K562 (cell line): ENCODE data around the gene MMP23B. TPM values are rescaled to one million over a fixed set of nuclear protein-coding genes. Genes with fewer than 3 reads are reported as not detected.

Experiments used
- ARHGAP35 ChIP-seq: fragments of 450-650 bp; IDR thresholded peaks from 2 replicates; pipeline ENCODE4 v1.6.1; 2018; ENCODE audit not compliant: partially characterized antibody
- ARID1B ChIP-seq: fragments of 450-650 bp; IDR thresholded peaks from 2 replicates; pipeline ENCODE4 v1.6.1; 2016; ENCODE audit warnings: antibody characterized with exemption, mild to moderate bottlenecking, inconsistent platforms
- BRF1 ChIP-seq: IDR thresholded peaks from 3 replicates; pipeline ENCODE4 v1.6.1; 2011; ENCODE audit warnings: borderline replicate concordance, mild to moderate bottlenecking; ENCODE audit not compliant: insufficient read length; ENCODE audit errors: extremely low read depth
- DPF2 ChIP-seq: fragments of 450-650 bp; IDR thresholded peaks from 2 replicates; pipeline ENCODE4 v1.6.1; 2016
- ELF2 ChIP-seq: fragments of 250-450 bp; sonication (Bioruptor Pico); IDR thresholded peaks from 2 replicates; pipeline ENCODE4 v1.5.0; 2021; ENCODE audit warnings: mild to moderate bottlenecking
- FOXJ2 ChIP-seq: fragments of 200-800 bp; sonication (Bioruptor generic); IDR thresholded peaks from 2 replicates; pipeline ENCODE4 v1.6.1; 2016; ENCODE audit warnings: missing genetic modification characterization, missing compliant biosample characterization
- HNRNPLL ChIP-seq: fragments of 200-400 bp; formaldehyde crosslinking; IDR thresholded peaks from 2 replicates; pipeline ENCODE4 v1.6.1; 2017; ENCODE audit warnings: low read length, low read depth, mild to moderate bottlenecking; ENCODE audit not compliant: poor library complexity, severe bottlenecking
- KAT8 ChIP-seq: fragments of 450-650 bp; IDR thresholded peaks from 2 replicates; pipeline ENCODE4 v1.6.1; 2016; ENCODE audit warnings: low read depth, mild to moderate bottlenecking
- NFIX ChIP-seq: fragments of 250-450 bp; sonication (Bioruptor Pico); IDR thresholded peaks from 2 replicates; pipeline ENCODE4 v1.4.0; 2020; ENCODE audit warnings: low read depth, mild to moderate bottlenecking, moderate library complexity
- PRPF4 ChIP-seq: fragments of 200-400 bp; formaldehyde crosslinking; IDR thresholded peaks from one replicate; pipeline ENCODE4 v1.6.1; 2017; ENCODE audit warnings: low read length, low read depth, mild to moderate bottlenecking; ENCODE audit not compliant: insufficient read depth, poor library complexity, severe bottlenecking
- RBFOX2 ChIP-seq: fragments of 200-400 bp; formaldehyde crosslinking; IDR thresholded peaks from 2 replicates; pipeline ENCODE4 v1.6.1; 2017; ENCODE audit warnings: low read depth, mild to moderate bottlenecking, low read length, moderate library complexity
- RBM15 ChIP-seq: fragments of 200-400 bp; formaldehyde crosslinking; IDR thresholded peaks from 2 replicates; pipeline ENCODE4 v1.6.1; 2018; ENCODE audit warnings: mild to moderate bottlenecking, low read length, moderate library complexity; ENCODE audit not compliant: insufficient read depth
- SIX5 ChIP-seq, 2 experiments: IDR thresholded peaks; 2 replicates each; pipeline ENCODE4 v1.6.1; 2011; ENCODE audit warnings: low read length in 2 of 2, borderline replicate concordance in 1 of 2, low read depth in 1 of 2, mild to moderate bottlenecking in 1 of 2, moderate library complexity in 1 of 2; ENCODE audit not compliant: insufficient read depth in 1 of 2
- SMC3 ChIP-seq: conservative IDR thresholded peaks from 2 replicates; pipeline ENCODE4 v1.6.1; 2011; ENCODE audit warnings: low read depth, low read length, improper control_type of control experiment; ENCODE audit not compliant: insufficient read depth
- TBL1XR1 ChIP-seq, 2 experiments: IDR thresholded peaks; 2 replicates each; pipeline ENCODE4 v1.6.1; 2012; ENCODE audit warnings: improper control_type of control experiment in 2 of 2, low read length in 2 of 2, mild to moderate bottlenecking in 1 of 2
- TCF3 ChIP-seq: sonication (generic); formaldehyde crosslinking; IDR thresholded peaks from 2 replicates; pipeline ENCODE4 v1.4.0; 2020; ENCODE audit warnings: mild to moderate bottlenecking, missing genetic modification reagents
- TSC22D4 ChIP-seq: fragments of 450-650 bp; IDR thresholded peaks from 2 replicates; pipeline ENCODE4 v1.6.1; 2016; ENCODE audit warnings: missing genetic modification characterization, missing biosample characterization, control low read depth
- ZBED1 ChIP-seq: IDR thresholded peaks from 2 replicates; pipeline ENCODE4 v1.6.1; 2014
- ZBTB7A ChIP-seq: IDR thresholded peaks from 2 replicates; pipeline ENCODE4 v1.6.1; 2011; ENCODE audit warnings: low read depth, mild to moderate bottlenecking, low read length, moderate library complexity, borderline replicate concordance; ENCODE audit not compliant: control insufficient read depth
- ZEB2 ChIP-seq: fragments of 450-650 bp; IDR thresholded peaks from 2 replicates; pipeline ENCODE4 v1.6.1; 2016
- ZNF24 ChIP-seq: fragments of 450-650 bp; IDR thresholded peaks from 2 replicates; pipeline ENCODE4 v1.6.1; 2016
- ZNF384 ChIP-seq: IDR thresholded peaks from 2 replicates; pipeline ENCODE4 v1.6.1; 2012; ENCODE audit warnings: low read depth, low read length, improper control_type of control experiment
- polyA plus RNA-seq, 8 experiments: library from polyadenylated mRNA; depleted of rRNA in 4 of 8; stranded (reverse) in 5 of 8; unstranded in 3 of 8; fragments of >200 nt; fragmentation: Nextera tagmentation in 2 of 8; fragmentation: Illumina TruSeq in 1 of 8; extraction: Ambion mirVana in 2 of 8; extraction: Trizol in 1 of 8; gene quantifications; 2 replicates each; pipeline versions ENCODE4 v1.2.1 to v1.2.3, GENCODE V29; 2011 to 2014; ENCODE audit warnings: inconsistent platforms in 1 of 8, missing spikeins in 1 of 8
- total RNA-seq, 7 experiments: library from RNA; depleted of rRNA in 6 of 7; stranded (reverse); fragments of >200 nt in 6 of 7; fragmentation: Illumina TruSeq in 2 of 7; extraction: Trizol in 2 of 7; gene quantifications; 2 replicates each; pipeline versions ENCODE4 v1.2.1 to v1.2.3, GENCODE V29; 2011 to 2021; ENCODE audit warnings: low replicate concordance in 1 of 7
- TF ChIP-seq, protein P1 (sequence below): conservative IDR thresholded peaks from 2 replicates; pipeline ENCODE4 v1.6.1; 2011; ENCODE audit warnings: low read depth, mild to moderate bottlenecking, low read length; ENCODE audit not compliant: control insufficient read depth
- TF ChIP-seq, protein P2 (sequence below): IDR thresholded peaks from 2 replicates; pipeline ENCODE4 v1.6.1; 2011; ENCODE audit warnings: borderline replicate concordance, low read depth, mild to moderate bottlenecking, moderate library complexity, low read length; ENCODE audit not compliant: insufficient read depth, poor library complexity, severe bottlenecking
- TF ChIP-seq, protein P3 (sequence below): fragments of 450-650 bp; formaldehyde crosslinking; IDR thresholded peaks from 2 replicates; pipeline ENCODE4 v1.4.0; 2022; ENCODE audit warnings: missing genetic modification characterization

The MMP23B gene
- total and polyA plus RNA-seq, 9 of the 15 experiments (the other 6 are each of a cell fraction or from before 2014, with no cell fraction given), result 0.28 to 1.2 (median 0.41) TPM; not detected in 5

DNA sequence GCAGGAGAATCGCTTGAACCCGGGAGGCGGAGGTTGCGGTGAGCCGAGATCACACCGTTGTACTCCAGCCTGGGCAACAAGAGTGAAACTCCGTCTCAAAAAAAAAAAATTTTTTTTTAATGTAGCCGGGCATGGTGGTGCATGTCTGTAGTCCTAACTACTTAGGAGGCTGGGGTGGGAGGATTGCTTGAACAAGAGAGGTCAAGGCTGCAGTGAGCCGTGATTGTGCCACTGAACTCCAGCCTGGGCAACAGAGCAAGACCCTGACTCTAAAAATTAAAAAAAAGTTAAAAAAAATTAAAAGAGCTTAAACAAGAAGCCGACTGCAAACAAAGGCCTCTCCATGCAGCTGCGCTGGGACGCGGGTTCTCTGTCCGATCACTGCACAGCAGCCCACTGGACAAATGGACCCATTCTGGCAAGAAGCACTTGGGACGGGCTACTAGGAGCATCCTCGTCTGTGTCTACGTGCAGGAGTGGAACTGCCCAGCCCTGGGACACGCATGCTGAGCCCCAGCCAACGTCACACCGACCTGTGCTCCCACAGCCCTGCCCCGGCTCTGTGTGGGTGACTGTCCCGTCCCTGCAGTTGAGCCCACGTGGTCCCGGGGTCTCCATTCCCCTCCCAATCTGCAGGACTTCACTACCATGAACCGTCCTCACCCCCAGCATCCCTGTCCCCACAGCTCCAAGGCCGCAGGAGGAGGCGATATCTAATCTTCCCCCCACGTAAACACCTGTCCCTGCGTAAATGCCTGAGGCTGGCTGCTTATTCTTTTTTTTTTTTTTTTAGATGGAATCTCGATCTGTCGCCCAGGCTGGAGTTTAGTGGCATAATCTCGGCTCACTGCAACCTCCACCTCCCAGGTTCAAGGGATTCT is 48.3 kb downstream of the MMP23B start (continued):
- TF ChIP-seq TBL1XR1 (IDR thresholded peaks at IDR 0.05; ENCODE audit: low read length in 2 of 2), result no peak
- peak; percentile 44 for TF ChIP-seq ARID1B
- no peak for TF ChIP-seq PRPF4
- TF ChIP-seq, protein P1, sequence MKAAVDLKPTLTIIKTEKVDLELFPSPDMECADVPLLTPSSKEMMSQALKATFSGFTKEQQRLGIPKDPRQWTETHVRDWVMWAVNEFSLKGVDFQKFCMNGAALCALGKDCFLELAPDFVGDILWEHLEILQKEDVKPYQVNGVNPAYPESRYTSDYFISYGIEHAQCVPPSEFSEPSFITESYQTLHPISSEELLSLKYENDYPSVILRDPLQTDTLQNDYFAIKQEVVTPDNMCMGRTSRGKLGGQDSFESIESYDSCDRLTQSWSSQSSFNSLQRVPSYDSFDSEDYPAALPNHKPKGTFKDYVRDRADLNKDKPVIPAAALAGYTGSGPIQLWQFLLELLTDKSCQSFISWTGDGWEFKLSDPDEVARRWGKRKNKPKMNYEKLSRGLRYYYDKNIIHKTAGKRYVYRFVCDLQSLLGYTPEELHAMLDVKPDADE, result no peak
- TF ChIP-seq DPF2, result 0 out of 2 replicates have a peak, but pooled peaks have one; percentile 48
- no peak for TF ChIP-seq ELF2 (CRISPR knock-in tag)
- TF ChIP-seq FOXJ2 (tag), result no peak
- no peak for TF ChIP-seq ZBTB7A
- TF ChIP-seq TCF3 (CRISPR knock-in tag), result peak; percentile 16; the same call in 1 of the 2 replicates
- no peak for TF ChIP-seq ARHGAP35
- peak; percentile 64 for TF ChIP-seq HNRNPLL
- TF ChIP-seq, protein P2, sequence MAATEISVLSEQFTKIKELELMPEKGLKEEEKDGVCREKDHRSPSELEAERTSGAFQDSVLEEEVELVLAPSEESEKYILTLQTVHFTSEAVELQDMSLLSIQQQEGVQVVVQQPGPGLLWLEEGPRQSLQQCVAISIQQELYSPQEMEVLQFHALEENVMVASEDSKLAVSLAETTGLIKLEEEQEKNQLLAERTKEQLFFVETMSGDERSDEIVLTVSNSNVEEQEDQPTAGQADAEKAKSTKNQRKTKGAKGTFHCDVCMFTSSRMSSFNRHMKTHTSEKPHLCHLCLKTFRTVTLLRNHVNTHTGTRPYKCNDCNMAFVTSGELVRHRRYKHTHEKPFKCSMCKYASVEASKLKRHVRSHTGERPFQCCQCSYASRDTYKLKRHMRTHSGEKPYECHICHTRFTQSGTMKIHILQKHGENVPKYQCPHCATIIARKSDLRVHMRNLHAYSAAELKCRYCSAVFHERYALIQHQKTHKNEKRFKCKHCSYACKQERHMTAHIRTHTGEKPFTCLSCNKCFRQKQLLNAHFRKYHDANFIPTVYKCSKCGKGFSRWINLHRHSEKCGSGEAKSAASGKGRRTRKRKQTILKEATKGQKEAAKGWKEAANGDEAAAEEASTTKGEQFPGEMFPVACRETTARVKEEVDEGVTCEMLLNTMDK, result no peak
- TF ChIP-seq ZEB2, result no peak
- peak; percentile 61 for TF ChIP-seq ZNF384
- no peak for TF ChIP-seq RBM15
- TF ChIP-seq ZBED1, result no peak
- no peak for TF ChIP-seq KAT8
- no peak for TF ChIP-seq TSC22D4
- no peak for TF ChIP-seq BRF1
- TF ChIP-seq, protein P3, sequence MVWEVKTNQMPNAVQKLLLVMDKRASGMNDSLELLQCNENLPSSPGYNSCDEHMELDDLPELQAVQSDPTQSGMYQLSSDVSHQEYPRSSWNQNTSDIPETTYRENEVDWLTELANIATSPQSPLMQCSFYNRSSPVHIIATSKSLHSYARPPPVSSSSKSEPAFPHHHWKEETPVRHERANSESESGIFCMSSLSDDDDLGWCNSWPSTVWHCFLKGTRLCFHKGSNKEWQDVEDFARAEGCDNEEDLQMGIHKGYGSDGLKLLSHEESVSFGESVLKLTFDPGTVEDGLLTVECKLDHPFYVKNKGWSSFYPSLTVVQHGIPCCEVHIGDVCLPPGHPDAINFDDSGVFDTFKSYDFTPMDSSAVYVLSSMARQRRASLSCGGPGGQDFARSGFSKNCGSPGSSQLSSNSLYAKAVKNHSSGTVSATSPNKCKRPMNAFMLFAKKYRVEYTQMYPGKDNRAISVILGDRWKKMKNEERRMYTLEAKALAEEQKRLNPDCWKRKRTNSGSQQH (CRISPR knock-in tag), result no peak
- TF ChIP-seq NFIX (CRISPR knock-in tag), result no peak
- no peak for TF ChIP-seq SIX5 (IDR thresholded peaks at IDR 0.05; ENCODE audit: borderline replicate concordance in 1 of 2, insufficient read depth in 1 of 2, low read depth in 1 of 2, low read length in 2 of 2)
- TF ChIP-seq RBFOX2, result peak; percentile 35; the same call in 1 of the 2 replicates
- no peak for TF ChIP-seq ZNF24
- TF ChIP-seq SMC3, result no peak
